Measurements from ENCODE around the gene RAB9A. TPM values are rescaled to one million over a fixed set of nuclear protein-coding genes. Genes with fewer than 3 reads are reported as not detected.

Gene RAB9A
- total RNA-seq, 1 experiment from 2014 or later = 26.7 TPM

- peak in 1 of 2 experiments; percentile 49 for DNase-seq
- H3K9me2 ChIP-seq (ENCODE audit: insufficient read depth) = no peaks in the 10 kb centered on the region
- H3K4me2 ChIP-seq = peak overlapping the region; percentile 21; the same call in 1 of the 2 replicates
- H3K36me3 ChIP-seq (ENCODE audit: low read depth) = peaks cover 6% of the 10 kb centered on the region; the same call in 1 of the 2 replicates
- peaks cover 97% of the 10 kb centered on the region for H3K79me2 ChIP-seq (ENCODE audit: low read depth)
- H3K4me3 ChIP-seq = no peak overlapping the region
- H2AFZ ChIP-seq = no peak overlapping the region
- H3F3A ChIP-seq (ENCODE audit: insufficient read depth, low read depth) = peaks cover 8% of the 10 kb centered on the region; the same call in 1 of the 2 replicates
- intact Hi-C loops (cut with micrococcal nuclease; ENCODE audit: unreplicated experiment) = no loop called here
- H3K27ac ChIP-seq = peak overlapping the region; percentile 19; the same call in 1 of the 2 replicates
- H3K9me3 ChIP-seq (ENCODE audit: insufficient read depth, low read depth) = no peaks in the 10 kb centered on the region
- ChIA-PET CTCF (no interaction called here), POLR2A (ENCODE audit: unreplicated experiment) (interaction anchor here (0.7 kb wide), 1 partner anchor 1196 kb away, joined by 13 read pairs; no protein-coding TSS in a partner anchor)
- TF ChIP-seq CTCF (conservative IDR thresholded peaks at IDR 0.05) (no peak), EZH2 (IDR thresholded peaks at IDR 0.05; ENCODE audit: low read depth) (no peak)
- H4K20me1 ChIP-seq (ENCODE audit: insufficient read depth) = peaks cover 7% of the 10 kb centered on the region; the same call in 1 of the 2 replicates
- no TSS peak for BruUV-seq (replicated peaks)
- H3K27me3 ChIP-seq (ENCODE audit: insufficient read depth, low read depth) = no peaks in the 10 kb centered on the region
- H3K4me1 ChIP-seq (replicated peaks; ENCODE audit: insufficient read depth) = peaks cover 33% of the 10 kb centered on the region
Observed at GRCh38 chrX:13698432-13698831, 9.5 kb downstream of the RAB9A start.

GRCh38 chrX:13699183-13699826, 10.4 kb downstream of the RAB9A start:
- Histone ChIP-seq H3K27ac (no peak overlapping the region; the same call in 1 of the 2 replicates), H3K27me3 (ENCODE audit: insufficient read depth, low read depth) (no peaks in the 10 kb centered on the region), H3K79me2 (ENCODE audit: low read depth) (peaks cover 95% of the 10 kb centered on the region), H3K36me3 (ENCODE audit: low read depth) (peaks cover 6% of the 10 kb centered on the region; the same call in 1 of the 2 replicates), H3K9me3 (ENCODE audit: insufficient read depth, low read depth) (no peaks in the 10 kb centered on the region), H3F3A (ENCODE audit: insufficient read depth, low read depth) (no peaks in the 10 kb centered on the region; the same call in 1 of the 2 replicates), H3K4me3 (no peak overlapping the region), H3K4me1 (replicated peaks; ENCODE audit: insufficient read depth) (peaks cover 25% of the 10 kb centered on the region), H3K9me2 (ENCODE audit: insufficient read depth) (no peaks in the 10 kb centered on the region), H3K4me2 (no peak overlapping the region), H4K20me1 (ENCODE audit: insufficient read depth) (peaks cover 7% of the 10 kb centered on the region; the same call in 1 of the 2 replicates), H2AFZ (no peak overlapping the region)
- POLR2A ChIA-PET (ENCODE audit: unreplicated experiment) = interaction anchor here (0.6 kb wide), 2 partner anchors 14 to 37 kb away, joined by 5 to 8 read pairs; no protein-coding TSS in a partner anchor
- intact Hi-C loops (cut with micrococcal nuclease; ENCODE audit: unreplicated experiment) = no loop called here
- CTCF ChIA-PET = no interaction called here
- TF ChIP-seq EZH2 (IDR thresholded peaks at IDR 0.05; ENCODE audit: low read depth) (no peak), CTCF (conservative IDR thresholded peaks at IDR 0.05) (no peak)
- BruUV-seq (replicated peaks) = no TSS peak
- DNase-seq = no peak

GRCh38 chrX:13700380-13700779, 11.5 kb downstream of the RAB9A start:
- POLR2A ChIA-PET (ENCODE audit: unreplicated experiment) = interaction anchor here (0.5 kb wide), 1 partner anchor 718 kb away, joined by 3 read pairs; no protein-coding TSS in a partner anchor
- Histone ChIP-seq H3K9me3 (ENCODE audit: insufficient read depth, low read depth) (no peaks in the 10 kb centered on the region), H3K79me2 (ENCODE audit: low read depth) (peaks cover 89% of the 10 kb centered on the region), H3K4me2 (no peak overlapping the region), H3K4me1 (replicated peaks; ENCODE audit: insufficient read depth) (peaks cover 15% of the 10 kb centered on the region), H3K4me3 (no peak overlapping the region), H3F3A (ENCODE audit: insufficient read depth, low read depth) (no peaks in the 10 kb centered on the region), H3K9me2 (ENCODE audit: insufficient read depth) (no peaks in the 10 kb centered on the region), H3K36me3 (ENCODE audit: low read depth) (peaks cover 2% of the 10 kb centered on the region; the same call in 1 of the 2 replicates), H2AFZ (no peak overlapping the region), H3K27me3 (ENCODE audit: insufficient read depth, low read depth) (no peaks in the 10 kb centered on the region), H3K27ac (no peak overlapping the region), H4K20me1 (ENCODE audit: insufficient read depth) (peaks cover under 1% of the 10 kb centered on the region; the same call in 1 of the 2 replicates)
- TF ChIP-seq EZH2 (IDR thresholded peaks at IDR 0.05; ENCODE audit: low read depth) (no peak), CTCF (conservative IDR thresholded peaks at IDR 0.05) (no peak)
- no peak for DNase-seq
- BruUV-seq (replicated peaks) = no TSS peak
- intact Hi-C loops (cut with micrococcal nuclease; ENCODE audit: unreplicated experiment) = no loop called here
- CTCF ChIA-PET = interaction anchor here (0.6 kb wide), 1 partner anchor 10 kb away, joined by 5 read pairs; no protein-coding TSS in a partner anchor

All from PC-9 (cell line).